ENCODE measurements around the gene ORC6. TPM values are rescaled to one million over a fixed set of nuclear protein-coding genes. Genes with fewer than 3 reads are reported as not detected.

The ORC6 gene
- total and polyA plus RNA-seq, 8 donors, result 0.09 to 1.2 (median 0.53) TPM

GRCh38 chr16:46743232-46743719 is 53.8 kb downstream of the ORC6 start:
- H3K27ac ChIP-seq, result peak overlapping the region in 2 of 4 donors; percentile 39 to 53
- DNase-seq, result peak in 2 of 6 donors; percentile 31 to 40
- 28 to 30% methylated on average over 10 of the region's 10 CpGs for WGBS, 2 donors
- H3K4me3 ChIP-seq, result no peak overlapping the region
- TF ChIP-seq CTCF (IDR thresholded peaks at IDR 0.05), result no peak
- no peaks in the 10 kb centered on the region for H3K36me3 ChIP-seq
- peaks cover 0 to 4% (median 0%) of the 10 kb centered on the region in 4 donors for H3K27me3 ChIP-seq
- no peaks in the 10 kb centered on the region for H3K4me1 ChIP-seq
- no peaks in the 10 kb centered on the region for H3K9me3 ChIP-seq
- no peak for FAIRE-seq
- ATAC-seq, result peak in 2 of 4 donors; percentile 56 to 66
- intact Hi-C loops (cut with DNase I), result no loop called here

- no peak overlapping the region for H3K27ac ChIP-seq
- no peaks in the 10 kb centered on the region for H3K9me3 ChIP-seq
- no peak overlapping the region for H3K4me3 ChIP-seq
- intact Hi-C loops (cut with DNase I), result no loop called here
- TF ChIP-seq CTCF (IDR thresholded peaks at IDR 0.05), result no peak
- peaks cover 0 to 4% (median 0%) of the 10 kb centered on the region in 4 donors for H3K27me3 ChIP-seq
- DNase-seq (peak in 1 of 6 donors; percentile 3), FAIRE-seq (no peak), ATAC-seq (no peak)
- H3K4me1 ChIP-seq, result no peaks in the 10 kb centered on the region
- no peaks in the 10 kb centered on the region for H3K36me3 ChIP-seq
- WGBS, 2 donors, result 74 to 80% methylated on average over 7 of the region's 7 CpGs
Observed at GRCh38 chr16:46745617-46746016, 56.2 kb downstream of the ORC6 start.

GRCh38 chr16:46746821-46747776 is 57.6 kb downstream of the ORC6 start:
- ATAC-seq, result no peak

More at GRCh38 chr16:46746821-46747776, 57.6 kb downstream of the ORC6 start:
- intact Hi-C loops (cut with DNase I), result no loop called here
- TF ChIP-seq CTCF (IDR thresholded peaks at IDR 0.05), result no peak
- 81 to 83% methylated on average over 12 to 15 of the region's 15 CpGs for WGBS, 2 donors
- H3K27me3 ChIP-seq, result peaks cover 0 to 4% (median 0%) of the 10 kb centered on the region in 4 donors
- H3K27ac ChIP-seq, result no peak overlapping the region
- H3K9me3 ChIP-seq, result no peaks in the 10 kb centered on the region
- H3K36me3 ChIP-seq, result no peaks in the 10 kb centered on the region
- DNase-seq (no peak), FAIRE-seq (no peak)
- H3K4me3 ChIP-seq, result no peak overlapping the region
- no peaks in the 10 kb centered on the region for H3K4me1 ChIP-seq

Other genes with a start within 250 kb of the ORC6 start
- gene SHCBP1, start 68.3 kb upstream of the ORC6 start, total RNA-seq, result under 1 TPM in 5 of 6 donors, not detected in 1; 0.41 to 0.86 (median 0.49) TPM
- gene SHCBP1, start 68.3 kb upstream of the ORC6 start, polyA plus RNA-seq, result under 1 TPM; 0.04 to 0.35 TPM
- 10 to 100 TPM; 19.3 to 49.9 (median 33.1) TPM for gene VPS35, start 481 bp upstream of the ORC6 start, total RNA-seq
- 10 to 100 TPM in 1 of 2 donors, 1 to 10 TPM in 1; 6.6 to 15.2 TPM for gene VPS35, start 481 bp upstream of the ORC6 start, polyA plus RNA-seq
- under 1 TPM; 0.12 to 0.37 (median 0.24) TPM for gene MYLK3, start 58.7 kb downstream of the ORC6 start, total RNA-seq
- gene MYLK3, start 58.7 kb downstream of the ORC6 start, polyA plus RNA-seq, result under 1 TPM; 0.11 to 0.14 TPM
- gene C16orf87, start 141.5 kb downstream of the ORC6 start, total RNA-seq, result 1 to 10 TPM; 1.9 to 3.1 (median 2.3) TPM
- 1 to 10 TPM; 1.0 to 2.3 TPM for gene C16orf87, start 141.5 kb downstream of the ORC6 start, polyA plus RNA-seq
- gene GPT2, start 194.7 kb downstream of the ORC6 start, total RNA-seq, result 100 to 1,000 TPM in 2 of 6 donors, 10 to 100 TPM in 4; 29.7 to 122 (median 60.5) TPM
- 10 to 100 TPM; 91.8 to 95.6 TPM for gene GPT2, start 194.7 kb downstream of the ORC6 start, polyA plus RNA-seq

Data from pancreas (tissue), 10 donors.